ENCODE results near the gene IL4R. TPM values are rescaled to one million over a fixed set of nuclear protein-coding genes. Genes with fewer than 3 reads are reported as not detected.

IL4R gene
- total and polyA plus RNA-seq, 2 of the 13 experiments (the other 11 are each of a cell fraction or from before 2014, with no cell fraction given) = 15.9 to 49.6 TPM

GRCh38 chr16:27315333-27316037 is 1.7 kb downstream of the IL4R start (continued):
- TF ChIP-seq, protein P1, sequence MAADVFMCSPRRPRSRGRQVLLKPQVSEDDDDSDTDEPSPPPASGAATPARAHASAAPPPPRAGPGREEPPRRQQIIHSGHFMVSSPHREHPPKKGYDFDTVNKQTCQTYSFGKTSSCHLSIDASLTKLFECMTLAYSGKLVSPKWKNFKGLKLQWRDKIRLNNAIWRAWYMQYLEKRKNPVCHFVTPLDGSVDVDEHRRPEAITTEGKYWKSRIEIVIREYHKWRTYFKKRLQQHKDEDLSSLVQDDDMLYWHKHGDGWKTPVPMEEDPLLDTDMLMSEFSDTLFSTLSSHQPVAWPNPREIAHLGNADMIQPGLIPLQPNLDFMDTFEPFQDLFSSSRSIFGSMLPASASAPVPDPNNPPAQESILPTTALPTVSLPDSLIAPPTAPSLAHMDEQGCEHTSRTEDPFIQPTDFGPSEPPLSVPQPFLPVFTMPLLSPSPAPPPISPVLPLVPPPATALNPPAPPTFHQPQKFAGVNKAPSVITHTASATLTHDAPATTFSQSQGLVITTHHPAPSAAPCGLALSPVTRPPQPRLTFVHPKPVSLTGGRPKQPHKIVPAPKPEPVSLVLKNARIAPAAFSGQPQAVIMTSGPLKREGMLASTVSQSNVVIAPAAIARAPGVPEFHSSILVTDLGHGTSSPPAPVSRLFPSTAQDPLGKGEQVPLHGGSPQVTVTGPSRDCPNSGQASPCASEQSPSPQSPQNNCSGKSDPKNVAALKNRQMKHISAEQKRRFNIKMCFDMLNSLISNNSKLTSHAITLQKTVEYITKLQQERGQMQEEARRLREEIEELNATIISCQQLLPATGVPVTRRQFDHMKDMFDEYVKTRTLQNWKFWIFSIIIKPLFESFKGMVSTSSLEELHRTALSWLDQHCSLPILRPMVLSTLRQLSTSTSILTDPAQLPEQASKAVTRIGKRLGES (CRISPR knock-in tag; IDR thresholded peaks at IDR 0.05; ENCODE audit: borderline replicate concordance) = no peak
- peak; percentile 38; the same call in 1 of the 2 replicates for TF ChIP-seq SOX5 (CRISPR knock-in tag; IDR thresholded peaks at IDR 0.05; ENCODE audit: borderline replicate concordance)
- TF ChIP-seq PRDM10 (CRISPR knock-in tag; IDR thresholded peaks at IDR 0.05; ENCODE audit: low read depth) = no peak; the same call in 1 of the 2 replicates
- TF ChIP-seq, protein P2, sequence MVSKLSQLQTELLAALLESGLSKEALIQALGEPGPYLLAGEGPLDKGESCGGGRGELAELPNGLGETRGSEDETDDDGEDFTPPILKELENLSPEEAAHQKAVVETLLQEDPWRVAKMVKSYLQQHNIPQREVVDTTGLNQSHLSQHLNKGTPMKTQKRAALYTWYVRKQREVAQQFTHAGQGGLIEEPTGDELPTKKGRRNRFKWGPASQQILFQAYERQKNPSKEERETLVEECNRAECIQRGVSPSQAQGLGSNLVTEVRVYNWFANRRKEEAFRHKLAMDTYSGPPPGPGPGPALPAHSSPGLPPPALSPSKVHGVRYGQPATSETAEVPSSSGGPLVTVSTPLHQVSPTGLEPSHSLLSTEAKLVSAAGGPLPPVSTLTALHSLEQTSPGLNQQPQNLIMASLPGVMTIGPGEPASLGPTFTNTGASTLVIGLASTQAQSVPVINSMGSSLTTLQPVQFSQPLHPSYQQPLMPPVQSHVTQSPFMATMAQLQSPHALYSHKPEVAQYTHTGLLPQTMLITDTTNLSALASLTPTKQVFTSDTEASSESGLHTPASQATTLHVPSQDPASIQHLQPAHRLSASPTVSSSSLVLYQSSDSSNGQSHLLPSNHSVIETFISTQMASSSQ (IDR thresholded peaks at IDR 0.05; ENCODE audit: low read depth) = no peak
- TF ChIP-seq, protein P2 (CRISPR knock-in tag; IDR thresholded peaks at IDR 0.05; ENCODE audit: borderline replicate concordance) = peak; percentile 19; the same call in 1 of the 2 replicates
- peak; percentile 19 for TF ChIP-seq KDM2A (CRISPR knock-in tag; IDR thresholded peaks at IDR 0.05; ENCODE audit: borderline replicate concordance, low read depth)
- no peak for TF ChIP-seq NFKB2 (CRISPR knock-in tag; IDR thresholded peaks at IDR 0.05; ENCODE audit: borderline replicate concordance)
- TF ChIP-seq, protein P3, sequence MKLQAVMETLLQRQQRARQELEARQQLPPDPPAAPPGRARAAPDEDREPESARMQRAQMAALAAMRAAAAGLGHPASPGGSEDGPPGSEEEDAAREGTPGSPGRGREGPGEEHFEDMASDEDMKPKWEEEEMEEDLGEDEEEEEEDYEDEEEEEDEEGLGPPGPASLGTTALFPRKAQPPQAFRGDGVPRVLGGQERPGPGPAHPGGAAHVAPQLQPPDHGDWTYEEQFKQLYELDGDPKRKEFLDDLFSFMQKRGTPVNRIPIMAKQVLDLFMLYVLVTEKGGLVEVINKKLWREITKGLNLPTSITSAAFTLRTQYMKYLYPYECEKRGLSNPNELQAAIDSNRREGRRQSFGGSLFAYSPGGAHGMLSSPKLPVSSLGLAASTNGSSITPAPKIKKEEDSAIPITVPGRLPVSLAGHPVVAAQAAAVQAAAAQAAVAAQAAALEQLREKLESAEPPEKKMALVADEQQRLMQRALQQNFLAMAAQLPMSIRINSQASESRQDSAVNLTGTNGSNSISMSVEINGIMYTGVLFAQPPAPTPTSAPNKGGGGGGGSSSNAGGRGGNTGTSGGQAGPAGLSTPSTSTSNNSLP (IDR thresholded peaks at IDR 0.05; ENCODE audit: low read depth, low read length) = peak; percentile 25; the same call in 1 of the 2 replicates
- 0 out of 2 replicates have a peak, but pooled peaks have one; percentile 38 for TF ChIP-seq ARID5B (CRISPR knock-in tag; IDR thresholded peaks at IDR 0.05)
- TF ChIP-seq RARA (CRISPR knock-in tag; IDR thresholded peaks at IDR 0.05) = 0 out of 2 replicates have a peak, but pooled peaks have one; percentile 8

All from HepG2 (cell line).